HG03025 (cell line): ENCODE results near the gene CLEC3B.
"Not testable (repeated sequence)": the region's sequence is repeated elsewhere in the genome, so short reads cannot be mapped to it uniquely, and the experiment has no call there.

Source experiments
- ATAC-seq: cut with Tn5 transposase; IDR thresholded peaks from one replicate; pipeline ENCODE4 v1.9.1; 2021; ENCODE audit warnings: mild to moderate bottlenecking, moderate library complexity; ENCODE audit not compliant: unreplicated experiment, low FRiP score

Gene CLEC3B, protein sequence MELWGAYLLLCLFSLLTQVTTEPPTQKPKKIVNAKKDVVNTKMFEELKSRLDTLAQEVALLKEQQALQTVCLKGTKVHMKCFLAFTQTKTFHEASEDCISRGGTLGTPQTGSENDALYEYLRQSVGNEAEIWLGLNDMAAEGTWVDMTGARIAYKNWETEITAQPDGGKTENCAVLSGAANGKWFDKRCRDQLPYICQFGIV

DNA sequence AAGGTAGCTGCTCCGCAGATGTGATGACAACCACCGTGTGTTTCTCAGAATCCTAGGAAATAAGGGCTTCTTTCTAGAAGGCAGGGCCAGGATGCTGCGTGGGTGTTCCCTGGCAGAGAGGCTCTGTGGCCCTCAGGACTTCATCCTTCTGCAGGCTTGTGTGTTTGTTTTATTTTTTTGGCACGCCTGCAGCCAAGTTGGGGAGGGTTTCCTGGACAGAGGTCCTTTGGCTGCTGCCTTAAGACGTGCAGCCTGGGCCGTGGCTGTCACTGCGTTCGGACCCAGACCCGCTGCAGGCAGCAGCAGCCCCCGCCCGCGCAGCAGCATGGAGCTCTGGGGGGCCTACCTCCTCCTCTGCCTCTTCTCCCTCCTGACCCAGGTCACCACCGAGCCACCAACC lies at the start of gene CLEC3B:
TSS of gene CLEC3B (plus strand) at position 266 of the 400 bp plus-strand sequence. CDS start at position 326, 60 bp downstream.
- ATAC-seq = no peak

DNA sequence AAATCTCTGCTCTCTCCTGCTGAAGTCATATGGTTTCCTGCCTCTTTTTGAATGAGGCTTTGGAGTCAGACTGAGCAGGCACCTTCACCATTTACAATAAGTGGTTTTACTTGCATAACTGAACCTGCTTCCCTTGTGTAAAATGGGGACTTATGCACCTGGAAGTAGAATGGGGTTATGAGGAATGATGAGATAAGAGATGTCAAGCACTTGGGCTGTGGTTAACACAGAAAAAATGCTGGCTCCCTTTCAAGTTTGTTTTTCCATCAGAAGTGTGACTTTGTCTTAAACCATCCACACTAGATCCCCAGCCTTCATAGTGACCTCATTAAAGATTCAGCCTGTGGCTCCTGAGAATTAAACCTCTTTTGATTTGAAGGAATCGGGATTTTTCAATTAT lies 44.9 kb upstream of the CLEC3B start:
- no peak for ATAC-seq

DNA sequence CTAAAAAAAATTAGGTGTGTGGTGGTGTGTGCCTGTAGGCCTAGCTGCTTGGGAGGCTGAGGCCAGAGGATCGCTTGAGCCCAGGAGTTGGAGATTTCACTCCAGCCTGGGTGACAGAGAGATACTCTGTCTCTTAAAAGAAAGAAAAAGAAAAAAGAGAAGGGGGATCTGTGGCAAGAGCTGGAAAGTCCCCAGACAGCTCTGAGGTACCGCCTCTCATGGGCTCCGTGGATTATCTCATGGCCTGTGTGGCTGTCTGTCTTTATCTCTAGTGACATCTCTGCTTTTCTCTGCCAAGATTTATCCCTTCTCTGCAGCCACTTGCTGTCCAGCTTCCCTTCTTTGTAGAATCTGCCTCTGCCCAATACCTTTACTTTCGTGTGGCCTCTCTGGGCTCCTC lies 44.4 kb upstream of the CLEC3B start:
- ATAC-seq = no peak

DNA sequence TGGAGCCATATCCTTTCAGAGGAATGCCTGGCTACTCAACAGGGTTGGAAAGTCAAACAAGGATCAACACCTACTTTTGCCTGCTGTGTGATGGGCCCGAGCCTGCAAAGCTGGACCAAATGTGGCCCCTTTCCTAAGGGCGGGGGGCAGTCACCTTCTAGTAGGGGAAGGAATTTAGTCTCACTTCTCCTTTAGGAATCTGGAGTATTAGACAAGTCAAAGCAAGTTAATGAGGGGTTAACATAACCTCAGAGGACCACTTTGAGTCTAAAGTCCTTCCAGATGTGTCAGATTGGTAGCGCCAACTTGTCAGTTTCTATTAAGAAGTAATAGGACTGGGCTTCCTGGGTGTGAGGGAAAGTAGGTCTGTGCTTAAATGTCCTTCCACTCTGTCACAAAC lies 43.3 kb upstream of the CLEC3B start:
- ATAC-seq = no peak

DNA sequence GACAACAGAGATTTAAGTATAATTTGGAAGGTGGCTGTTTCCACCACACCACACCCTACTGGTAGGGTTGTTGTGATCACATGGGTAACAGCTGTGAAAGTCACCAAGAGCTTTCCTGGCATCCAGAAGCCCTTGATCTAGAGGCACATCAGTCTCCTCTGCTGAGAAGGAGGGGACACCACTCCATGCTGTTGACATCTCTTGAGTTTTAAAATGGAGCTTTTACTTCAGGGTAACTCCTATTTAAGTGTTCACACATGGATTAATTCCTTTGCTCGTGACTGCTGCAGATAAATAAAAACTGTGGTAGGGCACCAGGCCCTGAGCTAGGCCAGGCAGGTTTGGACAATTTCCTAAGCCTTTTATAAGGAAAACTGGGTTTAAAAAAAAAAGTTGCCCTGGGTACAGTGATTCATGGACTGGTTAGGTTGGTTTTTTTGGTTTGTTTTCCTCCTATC lies 42.6 kb upstream of the CLEC3B start:
- ATAC-seq = no peak

DNA sequence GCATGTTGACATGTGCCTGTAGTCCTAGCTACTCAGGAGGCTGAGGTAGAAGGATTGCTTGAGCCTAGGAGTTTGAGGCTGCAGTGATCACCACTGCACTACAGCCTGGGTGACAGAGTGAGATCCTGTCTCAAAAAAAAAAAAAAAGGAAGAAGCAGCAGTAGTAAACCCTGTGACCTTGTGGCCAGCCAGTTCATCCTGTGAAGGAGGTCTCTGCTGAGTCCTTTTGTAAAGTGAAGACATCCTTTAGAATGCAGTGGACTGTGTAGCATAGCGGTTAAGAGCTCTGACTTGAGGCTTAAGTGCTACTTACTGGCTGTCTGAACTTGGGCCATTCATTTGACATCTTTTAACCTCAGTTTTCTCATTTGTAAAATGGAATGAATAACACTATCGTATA lies 41.8 kb upstream of the CLEC3B start:
- no peak for ATAC-seq

DNA sequence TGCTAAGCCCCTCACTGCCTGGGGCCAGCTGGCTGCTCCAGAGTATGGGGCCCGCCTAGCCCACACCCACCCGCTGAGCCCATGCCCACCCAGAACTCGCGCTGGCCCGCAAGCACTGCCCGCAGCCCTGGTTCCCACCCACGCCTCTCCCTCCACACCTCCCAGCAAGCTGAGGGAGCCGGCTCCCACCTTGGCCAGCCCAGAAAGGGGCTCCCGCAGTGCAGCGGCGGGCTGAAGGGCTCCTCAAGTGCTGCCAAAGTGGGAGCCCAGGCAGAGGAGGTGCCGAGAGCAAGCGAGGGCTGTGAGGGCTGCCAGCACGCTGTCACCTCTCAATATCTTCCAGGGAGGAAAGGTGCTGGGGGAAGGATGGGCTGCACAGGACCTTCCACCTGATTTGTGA lies 39.8 kb upstream of the CLEC3B start:
- ATAC-seq = not testable (repeated sequence)

DNA sequence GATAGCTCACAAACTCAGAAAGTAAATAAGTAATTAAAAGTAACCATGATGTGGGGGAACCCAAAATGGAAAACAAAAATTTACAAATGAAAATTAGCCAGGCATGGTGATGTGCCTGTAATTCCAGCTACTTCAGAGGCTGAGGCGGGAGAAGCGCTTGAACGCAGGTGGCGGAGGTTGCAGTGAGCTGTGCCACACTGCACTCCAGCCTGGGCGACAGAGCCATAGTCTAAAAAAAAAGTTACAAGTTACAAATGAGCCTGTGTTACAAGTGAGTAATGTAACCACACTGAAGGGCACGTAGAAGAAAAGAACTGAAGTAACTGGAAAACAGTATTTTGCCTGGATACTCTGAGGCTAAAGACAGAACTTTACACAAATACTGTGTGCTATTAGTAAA lies 38.8 kb upstream of the CLEC3B start:
- ATAC-seq = no peak

DNA sequence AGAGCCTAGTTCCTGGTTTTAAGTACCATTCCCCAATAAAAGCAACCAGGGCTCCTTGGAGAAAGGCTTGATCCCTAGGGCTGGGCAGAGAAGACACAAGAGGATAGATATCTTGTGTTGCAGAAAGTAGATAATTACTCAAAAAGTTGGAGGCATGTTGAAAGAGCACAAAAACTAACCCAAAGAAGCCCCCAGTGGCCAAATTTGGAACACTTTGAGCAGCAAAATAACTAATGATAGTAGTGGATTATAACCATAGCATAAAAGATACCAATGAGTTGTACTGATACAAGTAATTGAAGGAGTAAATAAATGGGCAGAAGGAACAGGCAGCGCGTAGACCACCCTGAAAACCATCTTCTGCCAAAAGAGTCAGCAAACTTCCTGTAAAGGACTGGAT lies 38.0 kb upstream of the CLEC3B start:
- no peak for ATAC-seq

DNA sequence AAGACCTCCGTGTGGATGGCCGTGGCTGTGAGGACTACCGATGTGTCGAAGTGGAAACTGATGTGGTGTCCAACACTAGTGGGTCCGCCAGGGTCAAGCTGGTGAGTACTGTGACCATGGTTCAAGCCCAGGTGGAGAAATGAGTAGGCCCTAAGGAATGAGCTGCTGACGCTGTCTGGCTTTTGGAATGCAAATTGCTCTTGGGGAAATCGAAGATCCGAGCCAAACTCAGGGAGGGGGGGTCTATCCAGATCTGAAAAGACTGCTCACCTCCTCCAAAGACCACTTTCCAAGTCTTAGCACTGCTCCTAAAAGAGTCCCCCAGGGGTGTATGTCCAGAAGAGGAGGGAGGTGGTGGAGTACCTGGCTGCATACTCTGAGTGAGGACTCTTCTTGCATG lies 37.0 kb upstream of the CLEC3B start:
- ATAC-seq = no peak

DNA sequence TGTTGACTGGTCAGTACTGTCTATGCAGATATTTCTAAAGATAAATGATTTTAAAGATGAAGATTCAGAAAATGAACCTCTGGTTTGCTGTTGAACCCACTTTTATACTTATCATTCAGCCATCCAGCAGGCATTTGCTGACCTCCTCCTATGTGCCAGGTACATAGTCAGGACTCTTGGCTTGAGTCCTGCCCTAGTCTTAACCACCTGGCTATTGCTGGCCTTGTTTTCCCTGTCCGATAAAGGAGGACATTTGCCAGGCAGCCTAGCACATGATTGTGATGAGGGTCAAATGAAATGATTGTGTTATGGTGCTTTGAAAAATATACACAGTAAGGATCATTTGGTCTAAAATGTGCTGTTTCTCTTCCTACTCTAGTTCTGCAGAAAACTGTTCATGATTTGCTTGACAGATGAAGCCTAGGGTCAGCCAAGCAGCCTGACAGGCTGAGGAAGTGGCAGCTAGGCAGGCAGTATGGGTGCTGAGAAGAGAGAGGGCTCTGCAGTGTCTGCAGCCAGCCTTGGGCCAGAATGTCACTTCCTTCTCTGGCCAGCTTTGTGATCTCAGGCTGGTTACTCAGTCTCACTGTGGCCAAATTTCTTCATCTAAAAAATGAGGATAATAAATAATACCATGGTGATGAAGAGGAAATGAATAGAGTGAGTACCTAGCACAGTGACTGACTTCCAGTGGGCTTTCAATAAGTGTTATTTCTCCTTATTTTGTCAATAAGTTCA lies 36.3 kb upstream of the CLEC3B start:
- no peak for ATAC-seq

DNA sequence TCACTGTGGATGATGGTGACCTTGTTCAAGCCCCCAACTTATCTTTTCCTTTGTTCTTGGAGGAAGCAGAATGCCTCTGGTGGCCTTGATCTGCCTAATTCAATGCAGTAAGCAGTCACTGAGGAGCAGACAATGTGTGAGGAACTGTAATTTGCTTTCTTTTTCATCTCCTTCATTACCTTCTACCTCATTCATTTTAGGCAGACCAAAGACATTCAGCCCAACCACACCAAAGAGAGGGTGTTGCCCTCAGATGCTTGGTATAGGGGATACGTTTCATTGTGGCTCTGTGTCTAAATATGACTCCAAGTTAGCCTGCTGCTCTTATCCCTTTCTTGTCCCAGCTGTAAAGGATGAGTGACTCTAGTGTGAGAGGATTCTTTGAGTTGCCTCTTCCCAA lies 34.8 kb upstream of the CLEC3B start:
- ATAC-seq = no peak

DNA sequence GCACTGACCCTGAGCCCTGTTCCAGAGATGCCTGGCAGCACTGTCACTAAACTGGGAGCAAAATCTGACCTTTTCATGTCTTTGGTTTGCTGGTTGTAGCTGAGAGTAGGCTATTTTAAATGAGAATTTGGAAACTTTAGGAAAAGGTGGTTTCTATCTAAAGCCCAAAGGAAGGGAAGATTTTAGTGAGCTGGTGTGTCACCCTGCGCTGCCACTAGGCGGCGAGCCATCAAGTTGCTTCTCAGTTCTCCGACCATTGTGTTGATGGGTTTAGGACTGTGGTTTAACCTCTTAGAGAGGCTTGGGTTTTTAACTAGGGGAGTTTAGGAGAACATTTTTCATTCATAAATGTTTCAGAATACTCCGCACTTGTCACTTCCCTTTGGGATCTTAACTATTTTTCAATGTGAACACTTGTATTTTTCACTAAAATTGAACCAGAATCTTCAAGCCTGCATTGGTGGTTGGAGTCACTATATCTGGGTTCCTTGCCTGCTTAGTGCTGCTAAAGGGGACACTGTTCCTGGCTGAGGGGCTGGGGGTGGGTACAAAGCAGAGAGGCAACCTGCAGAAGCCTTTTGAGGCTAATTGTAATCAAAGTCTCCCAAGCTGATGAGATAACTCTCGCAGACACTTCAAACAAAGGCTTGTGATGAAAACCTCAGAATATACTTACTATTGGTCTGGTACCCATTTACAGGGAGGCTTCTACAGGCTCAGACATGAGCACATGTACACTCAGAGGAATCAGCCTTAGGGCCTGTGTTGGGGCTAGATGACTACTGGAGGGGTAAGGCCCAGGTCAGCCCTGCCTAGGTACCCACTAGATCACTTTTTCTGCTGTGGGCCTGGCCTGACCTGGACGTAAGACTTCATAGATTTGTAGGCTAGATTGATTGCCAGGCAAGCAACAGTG lies 33.3 kb upstream of the CLEC3B start:
- ATAC-seq = no peak

DNA sequence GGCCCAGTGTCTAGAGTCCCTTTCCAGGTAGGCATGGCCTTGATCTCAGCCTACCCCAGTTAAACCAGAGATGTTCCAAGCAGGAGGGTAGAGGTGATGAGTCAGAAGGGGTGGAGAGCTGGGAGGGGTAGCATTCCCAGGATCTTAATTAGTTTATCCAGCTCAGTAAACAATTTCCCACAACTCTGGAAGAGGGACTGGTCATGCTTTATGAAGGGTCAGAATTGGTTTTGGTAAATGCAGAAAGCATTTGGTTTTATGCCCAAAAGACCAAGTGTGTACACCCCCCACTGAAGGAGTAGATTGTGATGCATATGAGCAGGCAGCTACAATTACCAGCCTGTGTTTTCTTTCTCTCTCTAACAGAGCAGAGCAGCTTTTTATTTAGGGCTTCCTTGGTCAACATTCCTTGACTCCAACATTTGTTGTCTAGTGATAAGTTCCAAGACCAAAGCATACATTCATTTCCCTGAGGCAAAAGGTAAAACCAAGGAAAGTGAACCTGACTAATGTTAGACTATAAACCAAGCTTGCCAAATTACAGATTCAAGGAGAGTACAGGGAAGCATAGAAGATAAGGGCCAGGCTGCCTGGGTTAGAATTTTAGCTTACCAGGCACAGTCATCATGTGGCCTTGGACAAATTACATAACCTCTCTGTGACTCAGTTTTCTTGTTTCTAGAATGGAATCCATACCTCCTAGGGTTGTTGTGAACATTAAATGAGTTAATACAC lies 32.5 kb upstream of the CLEC3B start:
- ATAC-seq = no peak

DNA sequence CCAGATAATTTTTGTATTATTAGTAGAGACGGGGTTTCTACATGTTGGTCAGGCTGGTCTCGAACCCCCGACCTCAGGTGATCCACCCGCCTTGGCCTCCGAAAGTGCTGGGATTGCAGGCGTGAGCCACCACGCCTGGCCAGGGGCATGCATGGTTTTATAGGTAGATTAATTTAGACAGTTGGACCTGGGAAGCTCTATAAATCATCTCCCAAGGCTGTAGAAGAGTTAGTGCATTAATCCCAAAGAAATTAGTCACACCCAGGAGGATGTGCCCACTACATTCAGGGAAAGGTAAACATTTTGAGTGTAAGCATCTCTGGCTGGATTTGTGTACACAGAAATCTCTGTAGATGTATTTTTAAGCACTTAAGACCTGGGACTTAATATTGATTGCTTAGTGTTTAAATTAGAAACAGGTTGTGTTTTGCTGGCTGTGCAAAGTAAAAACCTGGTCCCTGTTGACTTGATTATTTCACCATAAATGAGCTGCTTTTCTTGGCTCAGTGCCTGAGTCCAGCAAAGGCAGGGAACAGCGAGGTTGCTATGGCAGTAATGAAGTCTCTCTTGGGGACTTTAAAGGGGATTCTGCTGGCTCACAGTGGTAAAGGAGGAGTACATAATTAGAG lies 30.8 kb upstream of the CLEC3B start:
- no peak for ATAC-seq

DNA sequence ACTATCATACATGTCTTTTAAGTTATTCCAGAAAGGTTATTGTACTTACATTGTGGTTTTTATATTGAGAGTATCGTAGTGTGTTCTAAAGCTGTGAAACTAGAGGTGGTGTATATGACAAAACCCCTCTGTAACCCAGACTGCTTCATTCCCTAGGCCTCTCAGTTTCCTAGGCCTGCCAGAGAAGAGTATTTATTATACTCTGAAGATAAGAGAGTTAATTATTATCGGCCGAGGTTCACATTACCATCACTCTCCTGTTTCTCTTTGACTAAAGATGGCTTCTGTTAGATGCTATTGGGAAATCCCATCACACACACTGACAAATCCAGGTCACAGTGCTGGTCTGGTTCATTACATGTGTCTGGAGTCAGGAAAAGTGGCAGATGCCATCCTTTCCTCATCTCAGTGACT lies 29.5 kb upstream of the CLEC3B start:
- no peak for ATAC-seq

DNA sequence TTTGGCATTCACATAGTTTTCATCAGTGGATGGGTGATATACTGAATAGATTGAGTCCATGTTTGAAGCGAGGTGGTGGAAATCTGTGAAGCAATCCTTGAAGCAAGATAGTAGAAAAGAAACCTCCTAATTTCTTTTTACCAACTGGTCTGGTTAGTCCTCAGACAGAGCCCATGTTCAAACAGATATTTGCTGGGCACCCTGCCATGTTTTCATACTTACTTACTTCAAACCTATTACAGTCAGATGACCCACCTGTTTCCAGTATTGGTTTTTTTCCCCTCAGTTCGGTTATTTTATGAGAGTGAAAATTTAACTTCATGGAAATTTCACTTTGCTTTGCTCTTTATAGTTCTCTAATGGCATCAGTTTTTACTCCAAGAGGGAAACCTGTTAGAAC lies 26.3 kb upstream of the CLEC3B start:
- ATAC-seq = no peak

DNA sequence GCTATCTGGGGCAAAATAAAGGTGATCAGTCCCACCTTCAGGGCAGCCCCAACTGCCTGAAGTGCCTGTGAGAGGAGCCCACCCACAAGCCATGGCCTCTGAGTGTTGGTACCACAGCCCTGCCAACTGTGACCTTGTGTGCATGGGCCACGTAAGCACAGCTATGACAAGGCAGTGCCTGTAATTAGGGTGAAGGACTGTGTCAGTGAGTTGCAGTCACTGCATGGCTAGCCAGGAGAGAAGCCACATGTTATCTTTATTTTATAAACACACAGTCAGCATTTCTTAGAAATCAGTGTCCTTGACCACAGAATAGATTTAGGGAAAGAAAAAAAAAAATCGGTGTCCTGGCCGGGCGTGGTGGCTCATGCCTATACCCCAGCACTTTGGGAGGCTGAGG lies 25.3 kb upstream of the CLEC3B start:
- ATAC-seq = no peak

DNA sequence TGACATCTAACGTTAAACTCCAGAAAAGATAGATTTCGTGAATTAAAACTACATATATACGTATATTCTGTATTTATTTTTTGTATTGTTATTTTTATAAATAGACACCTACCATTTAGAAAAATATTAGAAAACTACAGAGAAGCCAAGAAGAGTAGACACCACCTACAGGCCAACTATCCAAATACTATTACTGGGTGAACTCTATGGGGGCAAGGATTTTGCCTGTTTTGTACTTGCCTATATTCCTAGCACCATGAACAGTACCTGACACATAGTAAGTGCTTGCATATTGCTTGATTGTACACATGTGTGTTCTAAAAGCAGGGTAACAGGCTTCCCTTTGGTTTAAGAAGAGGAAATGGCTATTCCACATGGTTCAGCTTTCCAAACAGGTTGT lies 24.4 kb upstream of the CLEC3B start:
- no peak for ATAC-seq

DNA sequence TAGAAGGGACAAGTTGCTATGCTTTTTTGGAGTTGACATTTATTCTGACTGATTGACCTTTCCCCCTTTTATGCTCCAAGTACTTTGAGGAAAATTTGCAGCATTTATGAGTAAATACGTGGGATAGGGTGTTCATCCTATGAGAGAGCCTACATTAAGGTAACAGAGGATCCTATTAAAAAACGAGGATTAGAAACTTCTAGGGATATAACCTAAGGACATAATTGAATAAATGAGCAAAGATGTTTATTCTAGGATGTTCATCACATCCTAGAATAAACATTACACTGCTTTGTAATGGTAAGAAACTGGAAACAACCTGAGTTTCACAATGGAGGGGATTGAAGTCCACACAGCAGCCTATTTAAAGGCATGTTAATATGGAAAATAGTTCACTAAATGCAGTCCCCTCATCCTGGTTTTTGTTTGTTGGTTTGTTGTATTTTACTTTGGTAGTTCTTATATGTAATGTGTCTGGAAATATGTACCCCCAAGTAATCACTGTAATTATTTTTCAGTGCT lies 23.9 kb upstream of the CLEC3B start:
- ATAC-seq = no peak
